Chondrocyte (in vitro differentiated cells): ENCODE data around the gene SIGMAR1. TPM values are rescaled to one million over a fixed set of nuclear protein-coding genes. Genes with fewer than 3 reads are reported as not detected.

Experiments
- DNase-seq: peaks from one replicate; pipeline ENCODE4 v3.0.0; 2021; ENCODE audit warnings: mixed read lengths, low spot score
- H3K27ac Mint-ChIP-seq: one replicate; pipeline ENCODE4 v1.8.0; 2021; ENCODE audit warnings: mild to moderate bottlenecking, moderate library complexity, mixed read lengths; ENCODE audit not compliant: unreplicated experiment
- H3K27me3 Mint-ChIP-seq: 2 replicates; pipeline ENCODE4 v1.8.0; 2021; ENCODE audit warnings: low read depth, mixed read lengths
- H3K36me3 Mint-ChIP-seq: 2 replicates; pipeline ENCODE4 v1.8.0; 2021; ENCODE audit warnings: low read depth, mixed read lengths
- H3K4me1 Mint-ChIP-seq: 2 replicates; pipeline ENCODE4 v1.8.0; 2021; ENCODE audit warnings: low read depth, mild to moderate bottlenecking, mixed read lengths
- H3K4me3 Mint-ChIP-seq: one replicate; pipeline ENCODE4 v1.8.0; 2021; ENCODE audit warnings: mild to moderate bottlenecking, moderate library complexity, mixed read lengths; ENCODE audit not compliant: unreplicated experiment
- H3K9me3 Mint-ChIP-seq: 2 replicates; pipeline ENCODE4 v1.8.0; 2021; ENCODE audit warnings: low read depth, mixed read lengths
- total RNA-seq: library from RNA; stranded (reverse); gene quantifications from 3 replicates; pipeline ENCODE4 v1.2.1, GENCODE V29; 2021
- TF ChIP-seq, protein P1 (sequence below): fragments of 200-600 bp; sonication (generic); IDR thresholded peaks from 2 replicates; pipeline ENCODE4 v1.5.0; 2021; ENCODE audit warnings: antibody characterized with exemption, mild to moderate bottlenecking, moderate library complexity

The SIGMAR1 gene
- total RNA-seq, 1 donor from 2014 or later: 76.7 TPM

DNA sequence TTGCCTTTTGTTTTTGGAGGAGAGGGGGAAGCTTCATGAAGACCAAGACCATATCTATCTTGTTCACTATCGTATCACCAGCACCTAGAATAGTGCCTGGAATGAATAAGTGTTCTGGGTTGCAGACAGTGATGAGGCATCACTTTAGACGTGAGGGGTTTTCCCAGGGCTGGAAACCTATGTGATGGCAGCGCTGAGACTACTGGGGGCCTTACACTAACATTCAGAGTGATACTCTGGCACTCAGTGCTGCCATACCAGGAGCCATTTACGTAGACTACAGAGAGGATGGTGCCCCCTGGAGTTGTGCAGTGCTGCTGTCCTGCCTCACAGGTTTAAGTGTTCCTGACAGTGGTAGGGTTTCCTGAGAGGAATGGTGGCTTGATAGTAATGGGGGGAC lies 46.6 kb upstream of the SIGMAR1 start:
- H3K4me1 Mint-ChIP-seq: no peaks in the 10 kb centered on the region
- no peak overlapping the region for H3K27ac Mint-ChIP-seq
- DNase-seq: peak; percentile 1
- no peaks in the 10 kb centered on the region for H3K9me3 Mint-ChIP-seq
- H3K4me3 Mint-ChIP-seq: no peak overlapping the region
- H3K36me3 Mint-ChIP-seq: peaks cover 12% of the 10 kb centered on the region
- no peaks in the 10 kb centered on the region for H3K27me3 Mint-ChIP-seq
- TF ChIP-seq, protein P1, sequence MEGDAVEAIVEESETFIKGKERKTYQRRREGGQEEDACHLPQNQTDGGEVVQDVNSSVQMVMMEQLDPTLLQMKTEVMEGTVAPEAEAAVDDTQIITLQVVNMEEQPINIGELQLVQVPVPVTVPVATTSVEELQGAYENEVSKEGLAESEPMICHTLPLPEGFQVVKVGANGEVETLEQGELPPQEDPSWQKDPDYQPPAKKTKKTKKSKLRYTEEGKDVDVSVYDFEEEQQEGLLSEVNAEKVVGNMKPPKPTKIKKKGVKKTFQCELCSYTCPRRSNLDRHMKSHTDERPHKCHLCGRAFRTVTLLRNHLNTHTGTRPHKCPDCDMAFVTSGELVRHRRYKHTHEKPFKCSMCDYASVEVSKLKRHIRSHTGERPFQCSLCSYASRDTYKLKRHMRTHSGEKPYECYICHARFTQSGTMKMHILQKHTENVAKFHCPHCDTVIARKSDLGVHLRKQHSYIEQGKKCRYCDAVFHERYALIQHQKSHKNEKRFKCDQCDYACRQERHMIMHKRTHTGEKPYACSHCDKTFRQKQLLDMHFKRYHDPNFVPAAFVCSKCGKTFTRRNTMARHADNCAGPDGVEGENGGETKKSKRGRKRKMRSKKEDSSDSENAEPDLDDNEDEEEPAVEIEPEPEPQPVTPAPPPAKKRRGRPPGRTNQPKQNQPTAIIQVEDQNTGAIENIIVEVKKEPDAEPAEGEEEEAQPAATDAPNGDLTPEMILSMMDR: no peak

DNA sequence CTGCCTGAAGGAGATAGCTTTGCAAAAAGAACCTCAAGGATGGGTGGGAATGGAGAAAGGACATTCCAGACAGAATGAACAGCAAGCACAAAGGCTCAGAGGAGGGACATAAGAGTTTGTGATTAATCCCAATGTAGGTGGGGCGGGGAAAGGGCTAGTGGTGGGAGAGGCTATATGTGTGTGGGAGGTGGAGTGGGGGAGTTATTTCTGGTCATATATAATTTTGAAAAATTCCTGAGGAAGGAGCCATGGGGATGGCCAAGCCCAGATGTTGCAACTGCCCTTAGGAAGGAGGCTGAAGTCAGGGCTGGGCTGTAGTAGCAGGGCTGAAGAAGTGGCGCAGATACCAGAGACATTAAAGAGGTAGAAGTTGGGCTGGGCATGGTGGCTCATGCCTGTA lies 38.3 kb upstream of the SIGMAR1 start:
- peaks cover 2% of the 10 kb centered on the region for H3K36me3 Mint-ChIP-seq
- DNase-seq: no peak
- TF ChIP-seq, protein P1: no peak

DNA sequence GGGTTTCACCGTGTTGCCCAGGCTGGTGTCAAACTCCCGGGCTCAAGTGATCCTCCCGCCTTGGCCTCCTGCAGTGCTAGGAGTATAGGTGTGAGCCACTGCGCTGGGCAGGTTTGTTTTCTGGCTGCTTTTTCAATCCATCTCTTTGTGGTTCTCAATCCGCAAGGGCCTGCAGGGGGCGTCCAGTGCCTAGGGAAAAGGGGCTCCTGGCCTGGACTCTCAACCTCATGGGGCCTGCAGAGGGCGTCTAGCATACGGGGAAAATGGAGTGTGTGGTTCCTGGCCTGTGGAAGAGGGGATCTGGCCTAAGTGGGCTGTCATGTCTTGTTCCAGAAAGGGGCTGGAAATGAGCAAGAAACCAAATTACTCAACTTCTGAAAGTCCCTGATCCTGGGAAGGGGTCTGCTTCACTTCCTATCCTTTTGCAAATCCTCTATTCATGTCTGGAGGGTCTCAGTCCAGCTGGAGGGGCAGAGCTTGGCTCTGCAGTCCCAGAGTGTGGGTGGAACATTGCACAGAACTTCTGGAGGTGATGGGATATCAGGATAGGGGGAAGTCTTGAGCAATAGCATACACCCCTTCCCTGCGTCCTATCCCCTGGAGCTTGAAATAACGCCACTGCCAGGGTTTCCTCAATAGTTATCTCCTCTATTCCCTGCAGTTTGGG lies 37.6 kb upstream of the SIGMAR1 start:
- no peak overlapping the region for H3K4me3 Mint-ChIP-seq
- no peak for DNase-seq
- H3K4me1 Mint-ChIP-seq: no peaks in the 10 kb centered on the region
- H3K36me3 Mint-ChIP-seq: no peaks in the 10 kb centered on the region
- TF ChIP-seq, protein P1: peak; percentile 76
- peaks cover 2% of the 10 kb centered on the region for H3K9me3 Mint-ChIP-seq
- no peak overlapping the region for H3K27ac Mint-ChIP-seq
- H3K27me3 Mint-ChIP-seq: no peaks in the 10 kb centered on the region

More for the DNA sequence above, 38.3 kb upstream of the SIGMAR1 start:
- no peaks in the 10 kb centered on the region for H3K4me1 Mint-ChIP-seq
- H3K27me3 Mint-ChIP-seq: no peaks in the 10 kb centered on the region
- no peak overlapping the region for H3K4me3 Mint-ChIP-seq
- peaks cover 2% of the 10 kb centered on the region for H3K9me3 Mint-ChIP-seq
- H3K27ac Mint-ChIP-seq: no peak overlapping the region

DNA sequence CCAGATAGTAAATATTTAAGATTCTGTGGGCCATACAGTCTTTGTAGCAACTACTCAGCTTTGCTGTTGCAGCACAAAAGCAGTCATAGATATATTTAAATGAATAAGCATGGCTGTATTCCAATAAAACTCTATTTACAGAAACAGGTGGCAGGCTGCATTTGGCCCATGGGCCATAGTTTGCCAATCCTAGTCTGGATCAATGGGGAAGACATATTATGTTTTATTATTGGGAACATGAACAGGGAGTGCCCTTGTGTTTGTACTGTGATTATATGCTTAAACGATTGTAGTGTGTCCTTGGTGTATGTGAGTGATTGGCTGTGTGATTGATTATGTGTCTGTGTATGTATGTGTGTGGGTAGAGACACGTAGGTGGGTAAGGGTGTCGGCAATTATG lies 36.9 kb upstream of the SIGMAR1 start:
- TF ChIP-seq, protein P1: no peak
- Mint-ChIP-seq H3K9me3 (peaks cover 2% of the 10 kb centered on the region), H3K4me3 (no peak overlapping the region), H3K4me1 (no peaks in the 10 kb centered on the region), H3K27me3 (no peaks in the 10 kb centered on the region), H3K36me3 (no peaks in the 10 kb centered on the region), H3K27ac (no peak overlapping the region)
- DNase-seq: no peak

DNA sequence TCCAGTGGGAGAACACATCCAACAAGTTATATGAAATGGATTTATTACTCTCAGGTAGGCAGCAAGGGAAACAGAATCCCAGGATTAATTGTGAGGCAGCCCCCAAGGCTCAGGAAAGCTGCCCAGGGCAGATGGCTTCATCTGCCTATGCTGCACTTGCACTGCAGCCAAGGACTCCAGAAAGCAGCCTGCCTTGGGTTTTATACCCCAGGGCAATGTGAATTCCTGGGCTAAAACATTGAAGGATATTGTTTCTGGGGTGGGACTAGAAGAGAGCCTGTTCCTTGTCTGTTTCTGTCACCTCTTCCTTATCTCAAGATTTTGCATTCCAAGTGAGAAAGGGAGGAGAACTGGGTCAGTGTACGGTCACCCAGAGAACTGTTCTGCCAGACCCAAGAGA lies 33.7 kb upstream of the SIGMAR1 start:
- Mint-ChIP-seq H3K4me1 (peaks cover 8% of the 10 kb centered on the region), H3K27ac (no peak overlapping the region), H3K27me3 (no peaks in the 10 kb centered on the region), H3K4me3 (no peak overlapping the region), H3K36me3 (peaks cover 2% of the 10 kb centered on the region), H3K9me3 (peaks cover 2% of the 10 kb centered on the region)
- DNase-seq: no peak
- TF ChIP-seq, protein P1: no peak
